ENCODE measurements around the gene NCR3LG1.

GRCh38 chr11:17314904-17315426, 36.6 kb upstream of the NCR3LG1 start:
- TF ChIP-seq, protein P1, sequence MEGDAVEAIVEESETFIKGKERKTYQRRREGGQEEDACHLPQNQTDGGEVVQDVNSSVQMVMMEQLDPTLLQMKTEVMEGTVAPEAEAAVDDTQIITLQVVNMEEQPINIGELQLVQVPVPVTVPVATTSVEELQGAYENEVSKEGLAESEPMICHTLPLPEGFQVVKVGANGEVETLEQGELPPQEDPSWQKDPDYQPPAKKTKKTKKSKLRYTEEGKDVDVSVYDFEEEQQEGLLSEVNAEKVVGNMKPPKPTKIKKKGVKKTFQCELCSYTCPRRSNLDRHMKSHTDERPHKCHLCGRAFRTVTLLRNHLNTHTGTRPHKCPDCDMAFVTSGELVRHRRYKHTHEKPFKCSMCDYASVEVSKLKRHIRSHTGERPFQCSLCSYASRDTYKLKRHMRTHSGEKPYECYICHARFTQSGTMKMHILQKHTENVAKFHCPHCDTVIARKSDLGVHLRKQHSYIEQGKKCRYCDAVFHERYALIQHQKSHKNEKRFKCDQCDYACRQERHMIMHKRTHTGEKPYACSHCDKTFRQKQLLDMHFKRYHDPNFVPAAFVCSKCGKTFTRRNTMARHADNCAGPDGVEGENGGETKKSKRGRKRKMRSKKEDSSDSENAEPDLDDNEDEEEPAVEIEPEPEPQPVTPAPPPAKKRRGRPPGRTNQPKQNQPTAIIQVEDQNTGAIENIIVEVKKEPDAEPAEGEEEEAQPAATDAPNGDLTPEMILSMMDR (IDR thresholded peaks at IDR 0.05): no peak
- TF ChIP-seq EZH2 (IDR thresholded peaks at IDR 0.05): no peak
- no peak for TF ChIP-seq EZH2phosphoT487 (IDR thresholded peaks at IDR 0.05)

All from neural progenitor cell (in vitro differentiated cells).